Stimulated activated CD8-positive, alpha-beta memory T cell treated with anti-CD3 and anti-CD28 coated beads, Interleukin-12 subunit alpha, Interleukin-12 subunit beta, amount 100 ng/mL, for 24 hours (primary cell): ENCODE measurements around the gene LRRK2.
"Not testable (repeated sequence)": the region's sequence is repeated elsewhere in the genome, so short reads cannot be mapped to it uniquely, and the experiment has no call there.

Source experiments
- DNase-seq: peaks from one replicate; pipeline ENCODE4 v3.0.0-alpha.2; 2020; ENCODE audit errors: extremely low read depth

The LRRK2 gene

DNA sequence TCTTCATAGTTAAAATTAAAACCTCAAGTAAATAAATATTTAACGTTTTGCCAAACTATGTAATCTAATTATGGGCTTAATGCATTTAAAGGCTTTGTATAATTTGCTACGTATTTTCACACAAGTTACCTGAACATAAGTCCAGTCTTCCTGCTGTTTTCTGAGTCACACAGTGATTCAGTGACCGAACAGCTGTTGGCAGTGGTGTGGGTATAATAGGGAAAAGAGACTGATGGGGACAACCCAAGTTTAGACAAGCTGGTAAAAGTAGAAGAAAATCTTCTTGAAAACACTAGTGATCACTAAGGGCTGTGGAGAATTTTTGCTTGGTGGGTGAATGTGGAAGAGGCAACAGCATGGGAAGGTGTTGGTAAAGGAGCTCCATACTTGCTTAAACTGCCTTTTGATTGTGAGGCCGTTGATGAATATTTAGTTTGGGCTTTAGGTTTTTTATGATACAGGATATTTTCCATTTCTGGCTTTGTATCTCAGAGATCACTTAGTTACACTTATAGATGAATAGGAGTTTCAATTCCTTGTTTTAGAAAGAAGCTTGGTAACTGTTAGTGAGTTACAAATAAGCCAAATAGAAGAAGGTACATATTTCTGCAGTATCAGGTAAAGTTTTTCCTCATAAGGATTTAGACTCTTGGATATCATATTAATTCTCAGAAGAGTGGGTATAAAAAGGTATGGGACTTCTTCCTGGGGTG lies 23.9 kb downstream of the LRRK2 start:
- no peak for DNase-seq

- DNase-seq: not testable (repeated sequence)
These were observed 25.9 kb downstream of the LRRK2 start for GRCh38 chr12:40250652-40251051.

DNA sequence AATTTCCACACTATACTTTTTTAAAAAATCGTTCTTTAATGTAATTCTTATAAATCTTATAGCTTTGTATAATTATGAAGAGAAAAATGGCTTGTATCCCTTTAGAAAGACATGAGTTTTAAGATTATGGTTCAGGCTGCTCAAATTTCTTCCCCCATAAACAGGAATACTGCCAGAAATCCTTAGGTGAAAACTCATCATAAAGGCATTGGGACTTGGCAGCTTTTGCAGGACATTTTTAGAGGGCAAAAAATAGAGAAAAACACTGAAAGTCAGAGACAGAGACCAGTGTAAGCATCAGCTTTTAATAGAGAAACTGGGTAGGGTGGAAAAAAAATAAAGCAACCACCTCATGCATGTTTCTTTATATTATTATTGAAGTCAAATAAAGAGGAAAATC lies 29.1 kb downstream of the LRRK2 start:
- no peak for DNase-seq

DNA sequence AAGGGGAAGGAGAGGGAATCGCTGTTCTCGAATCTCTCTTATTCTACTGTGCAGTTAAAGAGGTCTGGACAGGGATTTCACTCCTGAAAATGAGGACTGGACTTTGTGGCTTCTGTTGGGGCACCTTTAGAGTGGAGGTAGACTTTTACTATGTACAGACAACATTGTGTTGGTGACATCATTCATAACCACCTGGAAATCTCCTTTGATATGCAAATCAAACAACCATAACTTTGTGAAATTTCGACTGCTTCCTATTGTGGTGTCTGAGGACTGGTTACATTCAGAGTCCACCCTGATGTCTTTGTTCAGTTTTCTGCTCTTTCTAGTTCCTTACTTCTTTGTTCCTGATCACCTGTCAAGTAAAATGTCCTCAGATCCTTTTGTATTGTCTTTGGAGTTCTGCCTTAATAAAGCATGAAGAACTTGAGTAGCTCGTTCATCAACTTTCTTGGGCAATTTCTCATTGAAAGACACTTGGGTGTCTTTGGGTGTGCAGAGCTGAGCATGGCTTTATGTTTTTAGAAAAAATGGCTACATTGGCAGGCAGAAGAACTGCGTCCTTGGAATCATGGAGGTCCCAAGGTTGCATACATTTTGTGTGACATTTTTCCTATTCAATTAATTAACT lies 29.8 kb downstream of the LRRK2 start:
- DNase-seq: no peak

GRCh38 chr12:40258371-40258770 lies 33.6 kb downstream of the LRRK2 start:
- DNase-seq: no peak

- DNase-seq: no peak
These were observed 37.1 kb downstream of the LRRK2 start for GRCh38 chr12:40261937-40262336.

GRCh38 chr12:40262657-40263056 lies 37.9 kb downstream of the LRRK2 start:
- no peak for DNase-seq

GRCh38 chr12:40263616-40264409 lies 39.0 kb downstream of the LRRK2 start:
- DNase-seq: no peak

GRCh38 chr12:40271981-40272664 lies 47.3 kb downstream of the LRRK2 start:
- no peak for DNase-seq

DNA sequence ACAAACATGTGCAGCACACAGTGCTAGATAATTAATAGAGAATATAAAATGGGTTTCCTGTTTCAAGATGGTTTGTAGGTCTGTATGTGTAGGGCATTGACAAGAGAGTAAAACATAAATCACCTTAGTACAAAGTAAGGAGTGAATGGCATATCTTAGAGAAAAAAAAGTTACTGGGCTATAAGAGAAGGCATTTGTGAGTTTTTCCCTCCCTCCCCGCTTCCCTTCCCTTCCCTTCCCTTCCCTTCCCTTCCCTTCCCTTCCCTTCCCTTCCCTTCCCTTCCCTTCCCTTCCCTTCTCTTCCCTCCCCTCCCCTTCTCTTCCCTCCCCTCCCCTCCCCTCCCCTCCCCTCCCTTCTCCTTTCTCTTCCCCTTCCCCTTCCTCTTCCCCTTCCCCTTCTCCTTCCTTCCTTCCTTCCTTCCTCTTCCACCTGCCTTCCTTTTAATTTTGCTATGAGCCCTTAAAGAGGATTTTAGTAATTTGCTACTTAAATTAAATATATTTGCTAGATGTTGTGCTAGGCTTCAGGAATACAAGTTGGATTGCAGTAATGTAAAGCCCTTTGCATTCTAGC lies 57.1 kb downstream of the LRRK2 start:
- DNase-seq: no peak

- DNase-seq: no peak
These were observed 61.8 kb downstream of the LRRK2 start for GRCh38 chr12:40286583-40286982.

DNA sequence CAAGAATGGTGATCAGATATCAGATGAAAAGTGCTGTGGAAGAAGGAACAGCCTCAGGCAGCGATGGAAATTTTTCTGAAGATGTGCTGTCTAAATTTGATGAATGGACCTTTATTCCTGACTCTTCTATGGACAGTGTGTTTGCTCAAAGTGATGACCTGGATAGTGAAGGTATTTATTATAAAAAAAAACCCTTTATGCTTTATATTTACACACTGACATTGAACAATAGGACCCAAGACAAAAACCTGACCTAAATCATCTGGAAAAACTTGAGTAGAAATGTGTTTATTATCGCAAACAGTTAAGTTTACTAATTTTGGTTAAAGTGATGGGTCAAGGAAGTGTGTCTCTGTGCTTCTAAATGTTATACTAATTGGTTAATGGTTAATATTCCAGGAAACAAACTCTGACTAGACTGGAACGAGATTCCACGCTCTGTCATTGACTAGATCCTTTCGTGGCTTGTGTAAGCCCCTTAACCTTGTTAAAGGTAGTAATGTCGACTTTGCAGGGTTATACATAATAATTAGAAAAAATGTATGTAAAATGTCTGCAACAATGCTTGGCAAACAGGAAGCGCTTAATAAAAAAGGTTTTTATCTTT lies 62.7 kb downstream of the LRRK2 start:
- no peak for DNase-seq

- DNase-seq: no peak
These were observed 68.1 kb downstream of the LRRK2 start for GRCh38 chr12:40292788-40293429.

- DNase-seq: no peak
These were observed 73.5 kb downstream of the LRRK2 start for GRCh38 chr12:40298341-40298740.

DNA sequence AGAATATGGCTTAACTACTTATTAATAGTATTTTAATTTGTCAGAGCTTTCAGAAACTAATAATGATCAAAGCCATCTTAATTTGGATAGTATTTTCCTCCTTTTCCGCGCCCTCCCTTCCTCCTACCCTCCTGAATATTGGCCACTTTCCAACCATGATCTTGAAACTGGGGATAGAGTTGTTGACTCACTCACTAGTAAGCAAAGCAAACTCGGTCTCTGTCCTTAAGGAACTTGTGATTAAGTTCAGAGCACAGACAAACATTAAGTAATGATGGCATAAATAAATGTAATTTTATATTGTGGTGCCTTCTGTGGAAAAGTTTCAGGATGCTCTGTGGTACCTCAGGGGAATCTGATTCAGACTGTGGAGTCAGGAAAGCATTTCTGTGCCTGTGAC lies 75.7 kb downstream of the LRRK2 start:
- no peak for DNase-seq

DNA sequence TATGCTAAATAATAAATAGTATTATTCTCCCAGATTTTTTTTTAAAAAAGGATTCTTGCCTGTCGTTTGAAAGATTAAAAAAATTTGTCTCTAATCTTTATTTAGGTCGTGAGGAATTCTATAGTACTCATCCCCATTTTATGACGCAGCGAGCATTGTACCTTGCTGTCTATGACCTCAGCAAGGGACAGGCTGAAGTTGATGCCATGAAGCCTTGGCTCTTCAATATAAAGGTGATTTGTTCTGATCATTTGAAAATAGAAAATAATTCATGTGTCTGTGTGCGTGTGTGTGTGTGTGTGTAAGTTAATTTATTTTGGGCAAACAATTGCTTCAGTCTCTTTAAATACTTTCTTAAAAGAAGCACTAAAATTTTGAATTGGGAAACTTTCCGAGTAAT lies 84.2 kb downstream of the LRRK2 start:
- DNase-seq: no peak

- no peak for DNase-seq
These were observed 85.4 kb downstream of the LRRK2 start for GRCh38 chr12:40310211-40310610.

DNA sequence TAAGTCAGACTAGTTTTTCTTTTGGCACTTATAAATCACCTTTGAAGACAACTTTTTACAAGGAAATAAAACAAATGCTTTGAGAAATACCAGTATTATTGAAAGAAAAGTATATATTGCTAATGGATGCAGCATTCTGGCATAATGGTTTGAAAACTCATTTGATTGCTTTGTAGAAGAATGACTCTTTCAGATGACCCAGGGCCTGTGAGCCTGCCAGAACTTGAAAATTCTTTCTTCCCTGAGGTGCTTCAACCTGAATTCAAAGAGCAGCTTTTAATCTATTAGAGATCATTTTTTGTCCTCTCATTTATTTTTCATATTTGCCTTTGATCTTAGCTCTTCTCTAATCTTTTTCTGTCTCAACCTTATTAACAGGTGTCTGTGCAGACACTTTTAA lies 87.4 kb downstream of the LRRK2 start:
- no peak for DNase-seq

DNA sequence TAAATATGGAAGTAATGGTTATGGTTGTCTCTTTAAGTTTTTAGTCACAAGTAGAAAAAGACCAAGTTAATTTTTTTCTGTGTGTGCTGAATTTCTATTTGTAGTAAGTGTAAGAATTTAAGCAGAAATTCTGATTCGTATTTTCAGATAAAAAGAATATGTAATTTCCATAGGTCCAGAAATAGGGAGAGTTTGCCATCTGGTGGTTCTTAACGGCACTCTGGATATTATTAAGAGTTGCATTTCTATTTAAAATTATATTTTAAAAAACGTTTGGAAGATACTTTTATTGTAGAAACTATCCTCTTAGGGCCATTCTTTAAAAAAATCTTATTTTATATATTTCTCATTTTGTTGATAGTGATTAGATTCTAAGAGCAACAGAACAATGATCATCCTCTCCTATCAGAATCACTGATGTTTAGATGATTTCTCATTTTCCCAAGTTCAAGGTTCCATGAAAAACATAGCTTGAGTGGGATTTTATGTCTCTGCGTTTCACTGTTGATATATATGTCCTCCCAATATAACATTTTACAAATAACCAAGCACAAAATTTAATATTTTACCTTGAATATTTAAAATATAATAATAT lies 88.3 kb downstream of the LRRK2 start:
- no peak for DNase-seq

DNA sequence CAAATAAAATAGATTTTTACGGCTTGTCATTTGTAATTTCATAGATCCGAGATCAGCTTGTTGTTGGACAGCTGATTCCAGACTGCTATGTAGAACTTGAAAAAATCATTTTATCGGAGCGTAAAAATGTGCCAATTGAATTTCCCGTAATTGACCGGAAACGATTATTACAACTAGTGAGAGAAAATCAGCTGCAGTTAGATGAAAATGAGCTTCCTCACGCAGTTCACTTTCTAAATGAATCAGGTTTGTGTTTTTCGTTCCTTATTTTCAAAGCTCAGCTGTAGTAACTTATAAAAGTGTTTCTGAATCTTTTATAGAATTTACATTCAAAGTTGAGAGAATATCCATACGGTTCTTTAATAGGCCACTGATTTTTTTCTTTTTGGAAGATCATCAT lies 89.1 kb downstream of the LRRK2 start:
- DNase-seq: no peak

- DNase-seq: no peak
These were observed 90.1 kb downstream of the LRRK2 start for GRCh38 chr12:40314927-40315326.
